Measurements from ENCODE around the gene STOML1.

Gene STOML1

DNA sequence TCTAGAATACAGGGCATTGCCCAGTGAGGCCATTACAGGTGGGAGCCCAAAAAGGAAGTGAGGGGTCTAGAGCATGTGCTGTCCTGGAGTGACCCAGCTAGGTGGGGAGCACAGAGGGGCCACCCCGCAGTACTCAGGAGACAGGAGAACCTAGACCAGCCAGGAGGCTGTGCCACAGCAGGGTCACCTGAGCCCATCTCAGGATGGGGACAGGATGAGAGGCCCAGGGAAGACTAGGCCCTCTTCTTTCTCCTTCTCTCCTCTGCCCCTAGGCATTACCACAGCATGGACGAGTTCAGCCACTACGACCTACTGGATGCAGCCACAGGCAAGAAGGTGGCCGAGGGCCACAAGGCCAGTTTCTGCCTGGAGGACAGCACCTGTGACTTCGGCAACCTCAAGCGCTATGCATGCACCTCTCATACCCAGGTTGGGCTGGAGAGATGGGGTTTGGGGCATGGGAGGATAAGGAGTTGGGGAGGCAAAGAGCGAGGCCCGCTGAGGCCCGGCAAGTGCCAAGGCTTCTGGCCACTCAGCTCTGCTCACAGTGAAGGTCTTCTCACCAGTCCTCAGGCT, 45.2 kb downstream of the STOML1 start:
- H3K79me2 ChIP-seq (ENCODE audit: low read length) = no peaks in the 10 kb centered on the region
- no peak overlapping the region for H3K4me2 ChIP-seq (ENCODE audit: low read depth, low read length)
- no peaks in the 10 kb centered on the region for H4K20me1 ChIP-seq (ENCODE audit: insufficient read depth, low read length)
- no peaks in the 10 kb centered on the region for H3K36me3 ChIP-seq (replicated peaks; ENCODE audit: insufficient read depth, low read length)
- H3K27me3 ChIP-seq (replicated peaks; ENCODE audit: insufficient read depth, low read length) = 0 out of 2 replicates have a peak, but pooled peaks cover 4% of the 10 kb centered on the region
- H3K9me2 ChIP-seq (replicated peaks; ENCODE audit: insufficient read depth, low read length) = no peaks in the 10 kb centered on the region
- no peaks in the 10 kb centered on the region for H3F3A ChIP-seq (ENCODE audit: insufficient read depth, low read length)
- H3K9ac ChIP-seq (ENCODE audit: low read length) = no peak overlapping the region
- DNase-seq = no peak
- H3K4me1 ChIP-seq (ENCODE audit: low read length) = peaks cover 14% of the 10 kb centered on the region
- TF ChIP-seq EZH2phosphoT487 (IDR thresholded peaks at IDR 0.05; ENCODE audit: low read length) (no peak), EZH2 (optimal IDR thresholded peaks at IDR 0.05; ENCODE audit: low read depth, low read length) (no peak)
- TF ChIP-seq, protein P1, sequence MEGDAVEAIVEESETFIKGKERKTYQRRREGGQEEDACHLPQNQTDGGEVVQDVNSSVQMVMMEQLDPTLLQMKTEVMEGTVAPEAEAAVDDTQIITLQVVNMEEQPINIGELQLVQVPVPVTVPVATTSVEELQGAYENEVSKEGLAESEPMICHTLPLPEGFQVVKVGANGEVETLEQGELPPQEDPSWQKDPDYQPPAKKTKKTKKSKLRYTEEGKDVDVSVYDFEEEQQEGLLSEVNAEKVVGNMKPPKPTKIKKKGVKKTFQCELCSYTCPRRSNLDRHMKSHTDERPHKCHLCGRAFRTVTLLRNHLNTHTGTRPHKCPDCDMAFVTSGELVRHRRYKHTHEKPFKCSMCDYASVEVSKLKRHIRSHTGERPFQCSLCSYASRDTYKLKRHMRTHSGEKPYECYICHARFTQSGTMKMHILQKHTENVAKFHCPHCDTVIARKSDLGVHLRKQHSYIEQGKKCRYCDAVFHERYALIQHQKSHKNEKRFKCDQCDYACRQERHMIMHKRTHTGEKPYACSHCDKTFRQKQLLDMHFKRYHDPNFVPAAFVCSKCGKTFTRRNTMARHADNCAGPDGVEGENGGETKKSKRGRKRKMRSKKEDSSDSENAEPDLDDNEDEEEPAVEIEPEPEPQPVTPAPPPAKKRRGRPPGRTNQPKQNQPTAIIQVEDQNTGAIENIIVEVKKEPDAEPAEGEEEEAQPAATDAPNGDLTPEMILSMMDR (IDR thresholded peaks at IDR 0.05; ENCODE audit: low read length) = no peak
- no peak overlapping the region for H3K4me3 ChIP-seq (ENCODE audit: low read length)
- no peak overlapping the region for H2AFZ ChIP-seq (ENCODE audit: low read length)
- H3K9me3 ChIP-seq (replicated peaks; ENCODE audit: insufficient read depth, low read length) = no peaks in the 10 kb centered on the region
- no peak overlapping the region for H3K27ac ChIP-seq (ENCODE audit: low read length)

DNA sequence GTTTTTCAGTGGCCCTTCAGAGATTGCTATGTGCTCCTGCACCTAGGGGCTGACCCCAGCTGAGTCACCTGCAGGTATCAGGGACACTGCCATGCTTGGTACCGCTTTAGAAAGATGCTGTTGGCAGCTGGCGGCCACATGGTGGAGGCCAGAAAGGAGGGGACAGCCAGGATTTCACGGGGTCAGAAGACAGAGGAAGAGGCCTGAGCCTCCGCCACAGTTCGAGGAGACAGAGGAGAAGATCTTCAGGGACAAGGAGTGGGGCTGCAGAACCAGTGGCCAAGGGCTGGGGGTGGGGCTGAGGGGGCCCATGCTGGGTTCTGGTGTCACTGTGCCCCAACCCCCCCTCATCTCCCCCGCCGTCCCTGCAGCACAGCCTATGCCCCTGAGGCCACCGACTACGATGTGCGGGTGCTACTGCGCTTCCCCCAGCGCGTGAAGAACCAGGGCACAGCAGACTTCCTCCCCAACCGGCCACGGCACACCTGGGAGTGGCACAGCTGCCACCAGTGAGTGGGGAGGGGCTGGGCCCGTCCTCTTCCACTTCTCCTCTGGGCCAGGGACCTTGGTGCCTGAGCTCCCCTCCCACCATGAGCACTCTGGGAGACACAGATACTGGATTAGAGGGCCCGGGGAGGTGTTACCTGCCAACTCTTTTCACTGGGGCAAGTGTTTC, 45.9 kb downstream of the STOML1 start:
- DNase-seq = no peak

DNA sequence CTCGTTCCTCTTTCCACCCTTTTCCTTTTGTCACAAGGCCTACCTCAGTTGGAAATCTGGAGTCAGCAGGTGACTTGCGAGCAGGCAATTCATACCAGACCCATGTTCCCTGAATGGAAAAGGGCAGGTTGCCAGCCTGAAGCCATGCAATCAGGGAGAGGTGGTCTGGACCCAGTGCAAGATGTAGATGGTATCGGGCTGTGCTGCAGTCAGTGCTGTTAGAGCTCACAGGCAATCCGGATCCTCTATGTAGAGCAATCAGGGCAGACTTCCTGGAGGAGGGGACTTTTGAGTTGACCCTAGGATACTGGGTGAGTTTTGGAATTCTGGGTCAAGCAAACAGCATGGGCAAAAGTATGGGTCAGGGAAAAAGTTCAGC, 47.0 kb downstream of the STOML1 start:
- Histone ChIP-seq H3K4me3 (ENCODE audit: low read length) (no peak overlapping the region), H3K27me3 (replicated peaks; ENCODE audit: insufficient read depth, low read length) (0 out of 2 replicates have a peak, but pooled peaks cover 4% of the 10 kb centered on the region), H3K9me3 (replicated peaks; ENCODE audit: insufficient read depth, low read length) (no peaks in the 10 kb centered on the region), H3K4me2 (ENCODE audit: low read depth, low read length) (no peak overlapping the region), H3K79me2 (ENCODE audit: low read length) (no peaks in the 10 kb centered on the region), H3K4me1 (ENCODE audit: low read length) (peaks cover 10% of the 10 kb centered on the region), H3K9ac (ENCODE audit: low read length) (no peak overlapping the region), H3F3A (ENCODE audit: insufficient read depth, low read length) (no peaks in the 10 kb centered on the region), H4K20me1 (ENCODE audit: insufficient read depth, low read length) (no peaks in the 10 kb centered on the region), H3K36me3 (replicated peaks; ENCODE audit: insufficient read depth, low read length) (no peaks in the 10 kb centered on the region), H3K9me2 (replicated peaks; ENCODE audit: insufficient read depth, low read length) (no peaks in the 10 kb centered on the region), H3K27ac (ENCODE audit: low read length) (no peak overlapping the region), H2AFZ (ENCODE audit: low read length) (no peak overlapping the region)
- DNase-seq = no peak
- TF ChIP-seq EZH2phosphoT487 (IDR thresholded peaks at IDR 0.05; ENCODE audit: low read length) (no peak), EZH2 (optimal IDR thresholded peaks at IDR 0.05; ENCODE audit: low read depth, low read length) (no peak)
- TF ChIP-seq, protein P1 (IDR thresholded peaks at IDR 0.05; ENCODE audit: low read length) = no peak

More for the DNA sequence above, 45.9 kb downstream of the STOML1 start:
- TF ChIP-seq EZH2 (optimal IDR thresholded peaks at IDR 0.05; ENCODE audit: low read depth, low read length) = no peak
- TF ChIP-seq EZH2phosphoT487 (IDR thresholded peaks at IDR 0.05; ENCODE audit: low read length) = no peak
- TF ChIP-seq, protein P1 (IDR thresholded peaks at IDR 0.05; ENCODE audit: low read length) = no peak
- Histone ChIP-seq H3K9ac (ENCODE audit: low read length) (no peak overlapping the region), H3K79me2 (ENCODE audit: low read length) (no peaks in the 10 kb centered on the region), H3K9me3 (replicated peaks; ENCODE audit: insufficient read depth, low read length) (no peaks in the 10 kb centered on the region), H3K27me3 (replicated peaks; ENCODE audit: insufficient read depth, low read length) (0 out of 2 replicates have a peak, but pooled peaks cover 4% of the 10 kb centered on the region), H4K20me1 (ENCODE audit: insufficient read depth, low read length) (no peaks in the 10 kb centered on the region), H3K4me2 (ENCODE audit: low read depth, low read length) (no peak overlapping the region), H3K4me3 (ENCODE audit: low read length) (no peak overlapping the region), H2AFZ (ENCODE audit: low read length) (no peak overlapping the region), H3K27ac (ENCODE audit: low read length) (no peak overlapping the region), H3K4me1 (ENCODE audit: low read length) (peaks cover 10% of the 10 kb centered on the region), H3K9me2 (replicated peaks; ENCODE audit: insufficient read depth, low read length) (no peaks in the 10 kb centered on the region), H3F3A (ENCODE audit: insufficient read depth, low read length) (no peaks in the 10 kb centered on the region), H3K36me3 (replicated peaks; ENCODE audit: insufficient read depth, low read length) (no peaks in the 10 kb centered on the region)

All from MM.1S (cell line).